Keratinocyte (primary cell): ENCODE data around the gene COMMD7.

Experiments
- EZH2 ChIP-seq: IDR thresholded peaks from one replicate; pipeline ENCODE4 v1.6.1; 2012; ENCODE audit warnings: inconsistent platforms, mild to moderate bottlenecking, low read length, moderate library complexity
- TF ChIP-seq, protein P1 (sequence below), 3 experiments: IDR thresholded peaks in 1 of 3; conservative IDR thresholded peaks in 1 of 3; optimal IDR thresholded peaks in 1 of 3; 2 replicates in 2 of 3; 3 replicates in 1 of 3; pipeline versions ENCODE3 to v1.5.1; 2011; ENCODE audit warnings: low read length in 3 of 3, mild to moderate bottlenecking in 3 of 3, moderate library complexity in 2 of 3, control low read depth in 1 of 3, inconsistent platforms in 1 of 3; ENCODE audit not compliant: insufficient read depth in 2 of 3; ENCODE audit errors: extremely low read depth in 1 of 3

DNA sequence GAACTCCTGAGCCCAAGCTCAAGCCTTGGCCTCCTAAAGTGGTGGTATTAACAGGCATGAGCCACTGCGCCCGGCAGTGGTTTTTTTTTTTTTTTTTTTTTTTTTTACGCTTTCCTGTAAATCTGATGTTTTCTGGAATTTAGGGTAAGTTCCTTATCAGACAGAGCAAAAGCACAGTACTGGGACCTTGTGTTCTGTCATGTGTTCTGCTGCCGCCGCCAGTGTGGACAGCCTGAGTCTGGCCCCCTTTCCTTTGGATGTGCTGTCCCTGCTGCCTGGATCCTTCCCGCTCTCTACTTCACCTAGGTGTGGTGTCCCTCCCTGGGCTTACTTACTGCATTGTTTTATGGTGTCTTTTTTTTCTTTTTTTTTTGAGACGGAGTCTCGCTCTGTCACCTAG lies 30.6 kb upstream of the COMMD7 start:
- TF ChIP-seq, protein P1, sequence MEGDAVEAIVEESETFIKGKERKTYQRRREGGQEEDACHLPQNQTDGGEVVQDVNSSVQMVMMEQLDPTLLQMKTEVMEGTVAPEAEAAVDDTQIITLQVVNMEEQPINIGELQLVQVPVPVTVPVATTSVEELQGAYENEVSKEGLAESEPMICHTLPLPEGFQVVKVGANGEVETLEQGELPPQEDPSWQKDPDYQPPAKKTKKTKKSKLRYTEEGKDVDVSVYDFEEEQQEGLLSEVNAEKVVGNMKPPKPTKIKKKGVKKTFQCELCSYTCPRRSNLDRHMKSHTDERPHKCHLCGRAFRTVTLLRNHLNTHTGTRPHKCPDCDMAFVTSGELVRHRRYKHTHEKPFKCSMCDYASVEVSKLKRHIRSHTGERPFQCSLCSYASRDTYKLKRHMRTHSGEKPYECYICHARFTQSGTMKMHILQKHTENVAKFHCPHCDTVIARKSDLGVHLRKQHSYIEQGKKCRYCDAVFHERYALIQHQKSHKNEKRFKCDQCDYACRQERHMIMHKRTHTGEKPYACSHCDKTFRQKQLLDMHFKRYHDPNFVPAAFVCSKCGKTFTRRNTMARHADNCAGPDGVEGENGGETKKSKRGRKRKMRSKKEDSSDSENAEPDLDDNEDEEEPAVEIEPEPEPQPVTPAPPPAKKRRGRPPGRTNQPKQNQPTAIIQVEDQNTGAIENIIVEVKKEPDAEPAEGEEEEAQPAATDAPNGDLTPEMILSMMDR (optimal IDR thresholded peaks at IDR 0.05 in 1 of 3, IDR thresholded peaks at IDR 0.05 in 1 of 3, conservative IDR thresholded peaks at IDR 0.05 in 1 of 3; ENCODE audit: extremely low read depth in 1 of 3, insufficient read depth in 2 of 3, low read length in 3 of 3), result no peak
- no peak for TF ChIP-seq EZH2
